ENCODE measurements around the gene MRPL17. TPM values are rescaled to one million over a fixed set of nuclear protein-coding genes. Genes with fewer than 3 reads are reported as not detected.

MRPL17 gene
- total and polyA plus RNA-seq, 2 of the 13 experiments (the other 11 are each of a cell fraction or from before 2014, with no cell fraction given) = 59.4 to 90.0 TPM

DNA sequence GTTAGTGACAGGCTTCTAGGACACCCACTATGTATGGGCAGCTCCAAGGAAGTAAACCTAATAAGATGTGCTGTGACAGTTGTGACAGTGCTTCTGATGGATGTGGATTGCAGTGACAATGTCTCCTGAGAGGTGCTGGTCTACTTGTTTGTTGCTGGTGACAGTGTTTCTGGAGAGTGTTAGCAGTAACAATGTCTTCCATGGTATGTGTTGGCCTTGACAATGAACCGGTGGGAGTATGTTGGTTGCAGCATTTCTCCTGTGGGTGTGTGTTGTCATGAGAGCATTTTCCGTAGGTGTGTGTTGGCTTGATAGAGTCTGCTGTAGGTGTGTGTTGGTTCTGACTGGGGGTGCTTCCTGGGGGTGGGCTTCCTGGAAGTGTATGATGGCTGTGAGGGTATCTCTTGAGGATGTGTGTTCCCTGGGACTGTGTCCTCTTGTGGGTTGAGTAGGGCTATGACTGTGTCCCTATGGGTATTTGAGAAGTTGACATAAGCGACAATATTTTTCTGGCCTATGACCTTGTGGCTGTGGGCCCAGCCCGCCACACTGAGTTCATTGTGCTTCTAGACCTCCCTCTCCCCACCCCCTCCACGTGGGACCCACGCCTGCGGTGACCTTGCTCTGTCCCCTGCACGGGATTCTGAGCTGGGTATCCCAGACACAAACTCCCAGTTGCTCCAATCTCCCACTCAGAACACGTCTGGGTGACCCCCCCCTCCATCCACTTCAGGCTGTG, 28.7 kb downstream of the MRPL17 start (continued):
- TF ChIP-seq, protein P1, sequence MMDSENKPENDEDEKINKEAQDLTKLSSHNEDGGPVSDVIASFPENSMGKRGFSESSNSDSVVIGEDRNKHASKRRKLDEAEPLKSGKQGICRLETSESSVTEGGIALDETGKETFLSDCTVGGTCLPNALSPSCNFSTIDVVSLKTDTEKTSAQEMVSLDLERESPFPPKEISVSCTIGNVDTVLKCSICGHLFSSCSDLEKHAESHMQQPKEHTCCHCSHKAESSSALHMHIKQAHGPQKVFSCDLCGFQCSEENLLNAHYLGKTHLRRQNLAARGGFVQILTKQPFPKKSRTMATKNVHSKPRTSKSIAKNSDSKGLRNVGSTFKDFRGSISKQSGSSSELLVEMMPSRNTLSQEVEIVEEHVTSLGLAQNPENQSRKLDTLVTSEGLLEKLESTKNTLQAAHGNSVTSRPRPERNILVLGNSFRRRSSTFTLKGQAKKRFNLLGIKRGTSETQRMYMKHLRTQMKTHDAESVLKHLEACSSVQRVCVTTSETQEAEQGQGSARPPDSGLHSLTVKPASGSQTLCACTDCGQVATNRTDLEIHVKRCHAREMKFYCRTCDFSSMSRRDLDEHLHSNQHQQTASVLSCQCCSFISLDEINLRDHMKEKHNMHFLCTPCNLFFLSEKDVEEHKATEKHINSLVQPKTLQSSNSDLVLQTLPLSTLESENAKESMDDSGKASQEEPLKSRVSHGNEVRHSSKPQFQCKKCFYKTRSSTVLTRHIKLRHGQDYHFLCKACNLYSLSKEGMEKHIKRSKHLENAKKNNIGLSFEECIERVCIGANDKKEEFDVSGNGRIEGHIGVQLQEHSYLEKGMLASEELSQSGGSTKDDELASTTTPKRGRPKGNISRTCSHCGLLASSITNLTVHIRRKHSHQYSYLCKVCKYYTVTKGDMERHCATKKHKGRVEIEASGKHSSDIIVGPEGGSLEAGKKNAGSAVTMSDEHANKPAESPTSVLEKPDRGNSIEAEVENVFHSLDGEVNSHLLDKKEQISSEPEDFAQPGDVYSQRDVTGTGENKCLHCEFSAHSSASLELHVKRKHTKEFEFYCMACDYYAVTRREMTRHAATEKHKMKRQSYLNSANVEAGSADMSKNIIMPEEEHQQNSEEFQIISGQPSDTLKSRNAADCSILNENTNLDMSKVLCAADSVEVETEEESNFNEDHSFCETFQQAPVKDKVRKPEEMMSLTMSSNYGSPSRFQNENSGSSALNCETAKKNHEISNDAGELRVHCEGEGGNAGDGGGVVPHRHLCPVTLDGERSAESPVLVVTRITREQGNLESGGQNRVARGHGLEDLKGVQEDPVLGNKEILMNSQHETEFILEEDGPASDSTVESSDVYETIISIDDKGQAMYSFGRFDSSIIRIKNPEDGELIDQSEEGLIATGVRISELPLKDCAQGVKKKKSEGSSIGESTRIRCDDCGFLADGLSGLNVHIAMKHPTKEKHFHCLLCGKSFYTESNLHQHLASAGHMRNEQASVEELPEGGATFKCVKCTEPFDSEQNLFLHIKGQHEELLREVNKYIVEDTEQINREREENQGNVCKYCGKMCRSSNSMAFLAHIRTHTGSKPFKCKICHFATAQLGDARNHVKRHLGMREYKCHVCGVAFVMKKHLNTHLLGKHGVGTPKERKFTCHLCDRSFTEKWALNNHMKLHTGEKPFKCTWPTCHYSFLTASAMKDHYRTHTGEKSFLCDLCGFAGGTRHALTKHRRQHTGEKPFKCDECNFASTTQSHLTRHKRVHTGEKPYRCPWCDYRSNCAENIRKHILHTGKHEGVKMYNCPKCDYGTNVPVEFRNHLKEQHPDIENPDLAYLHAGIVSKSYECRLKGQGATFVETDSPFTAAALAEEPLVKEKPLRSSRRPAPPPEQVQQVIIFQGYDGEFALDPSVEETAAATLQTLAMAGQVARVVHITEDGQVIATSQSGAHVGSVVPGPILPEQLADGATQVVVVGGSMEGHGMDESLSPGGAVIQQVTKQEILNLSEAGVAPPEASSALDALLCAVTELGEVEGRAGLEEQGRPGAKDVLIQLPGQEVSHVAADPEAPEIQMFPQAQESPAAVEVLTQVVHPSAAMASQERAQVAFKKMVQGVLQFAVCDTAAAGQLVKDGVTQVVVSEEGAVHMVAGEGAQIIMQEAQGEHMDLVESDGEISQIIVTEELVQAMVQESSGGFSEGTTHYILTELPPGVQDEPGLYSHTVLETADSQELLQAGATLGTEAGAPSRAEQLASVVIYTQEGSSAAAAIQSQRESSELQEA (CRISPR knock-in tag; IDR thresholded peaks at IDR 0.05; ENCODE audit: not compliant biosample characterization) = no peak
- TF ChIP-seq ZNF256 (CRISPR knock-in tag; conservative IDR thresholded peaks at IDR 0.05) (no peak), MIER2 (CRISPR knock-in tag; IDR thresholded peaks at IDR 0.05) (no peak), EED (CRISPR knock-in tag; IDR thresholded peaks at IDR 0.05) (no peak), NFKB2 (CRISPR knock-in tag; IDR thresholded peaks at IDR 0.05; ENCODE audit: borderline replicate concordance) (no peak), XRCC5 (optimal IDR thresholded peaks at IDR 0.05; ENCODE audit: low read length) (peak; percentile 65), ZNF232 (CRISPR knock-in tag; IDR thresholded peaks at IDR 0.05; ENCODE audit: borderline replicate concordance) (no peak), RBFOX2 (IDR thresholded peaks at IDR 0.05; ENCODE audit: low read depth, low read length) (no peak), RCOR2 (CRISPR knock-in tag; IDR thresholded peaks at IDR 0.05) (no peak), ZNF703 (CRISPR knock-in tag; IDR thresholded peaks at IDR 0.05; ENCODE audit: borderline replicate concordance) (peak; percentile 64; the same call in 1 of the 2 replicates)
- TF ChIP-seq, protein P2, sequence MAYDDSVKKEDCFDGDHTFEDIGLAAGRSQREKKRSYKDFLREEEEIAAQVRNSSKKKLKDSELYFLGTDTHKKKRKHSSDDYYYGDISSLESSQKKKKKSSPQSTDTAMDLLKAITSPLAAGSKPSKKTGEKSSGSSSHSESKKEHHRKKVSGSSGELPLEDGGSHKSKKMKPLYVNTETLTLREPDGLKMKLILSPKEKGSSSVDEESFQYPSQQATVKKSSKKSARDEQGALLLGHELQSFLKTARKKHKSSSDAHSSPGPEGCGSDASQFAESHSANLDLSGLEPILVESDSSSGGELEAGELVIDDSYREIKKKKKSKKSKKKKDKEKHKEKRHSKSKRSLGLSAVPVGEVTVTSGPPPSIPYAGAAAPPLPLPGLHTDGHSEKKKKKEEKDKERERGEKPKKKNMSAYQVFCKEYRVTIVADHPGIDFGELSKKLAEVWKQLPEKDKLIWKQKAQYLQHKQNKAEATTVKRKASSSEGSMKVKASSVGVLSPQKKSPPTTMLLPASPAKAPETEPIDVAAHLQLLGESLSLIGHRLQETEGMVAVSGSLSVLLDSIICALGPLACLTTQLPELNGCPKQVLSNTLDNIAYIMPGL (CRISPR knock-in tag; IDR thresholded peaks at IDR 0.05; ENCODE audit: borderline replicate concordance in 1 of 2, low read depth in 1 of 2) = no peak
- TF ChIP-seq, protein P3, sequence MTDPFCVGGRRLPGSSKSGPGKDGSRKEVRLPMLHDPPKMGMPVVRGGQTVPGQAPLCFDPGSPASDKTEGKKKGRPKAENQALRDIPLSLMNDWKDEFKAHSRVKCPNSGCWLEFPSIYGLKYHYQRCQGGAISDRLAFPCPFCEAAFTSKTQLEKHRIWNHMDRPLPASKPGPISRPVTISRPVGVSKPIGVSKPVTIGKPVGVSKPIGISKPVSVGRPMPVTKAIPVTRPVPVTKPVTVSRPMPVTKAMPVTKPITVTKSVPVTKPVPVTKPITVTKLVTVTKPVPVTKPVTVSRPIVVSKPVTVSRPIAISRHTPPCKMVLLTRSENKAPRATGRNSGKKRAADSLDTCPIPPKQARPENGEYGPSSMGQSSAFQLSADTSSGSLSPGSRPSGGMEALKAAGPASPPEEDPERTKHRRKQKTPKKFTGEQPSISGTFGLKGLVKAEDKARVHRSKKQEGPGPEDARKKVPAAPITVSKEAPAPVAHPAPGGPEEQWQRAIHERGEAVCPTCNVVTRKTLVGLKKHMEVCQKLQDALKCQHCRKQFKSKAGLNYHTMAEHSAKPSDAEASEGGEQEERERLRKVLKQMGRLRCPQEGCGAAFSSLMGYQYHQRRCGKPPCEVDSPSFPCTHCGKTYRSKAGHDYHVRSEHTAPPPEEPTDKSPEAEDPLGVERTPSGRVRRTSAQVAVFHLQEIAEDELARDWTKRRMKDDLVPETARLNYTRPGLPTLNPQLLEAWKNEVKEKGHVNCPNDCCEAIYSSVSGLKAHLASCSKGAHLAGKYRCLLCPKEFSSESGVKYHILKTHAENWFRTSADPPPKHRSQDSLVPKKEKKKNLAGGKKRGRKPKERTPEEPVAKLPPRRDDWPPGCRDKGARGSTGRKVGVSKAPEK (CRISPR knock-in tag; IDR thresholded peaks at IDR 0.05; ENCODE audit: borderline replicate concordance) = peak; percentile 72; the same call in 1 of the 2 replicates
- TF ChIP-seq, protein P4, sequence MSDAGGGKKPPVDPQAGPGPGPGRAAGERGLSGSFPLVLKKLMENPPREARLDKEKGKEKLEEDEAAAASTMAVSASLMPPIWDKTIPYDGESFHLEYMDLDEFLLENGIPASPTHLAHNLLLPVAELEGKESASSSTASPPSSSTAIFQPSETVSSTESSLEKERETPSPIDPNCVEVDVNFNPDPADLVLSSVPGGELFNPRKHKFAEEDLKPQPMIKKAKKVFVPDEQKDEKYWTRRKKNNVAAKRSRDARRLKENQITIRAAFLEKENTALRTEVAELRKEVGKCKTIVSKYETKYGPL (CRISPR knock-in tag; IDR thresholded peaks at IDR 0.05) = no peak

Measured in HepG2 (cell line).